GM18498 (cell line): ENCODE data around the gene GABARAPL2.
"Not testable (repeated sequence)": the region's sequence is repeated elsewhere in the genome, so short reads cannot be mapped to it uniquely, and the experiment has no call there.

Experiments
- ATAC-seq: cut with Tn5 transposase; IDR thresholded peaks from one replicate; pipeline ENCODE4 v1.9.1; 2021; ENCODE audit warnings: mild to moderate bottlenecking, moderate library complexity; ENCODE audit not compliant: unreplicated experiment

GABARAPL2 gene

DNA sequence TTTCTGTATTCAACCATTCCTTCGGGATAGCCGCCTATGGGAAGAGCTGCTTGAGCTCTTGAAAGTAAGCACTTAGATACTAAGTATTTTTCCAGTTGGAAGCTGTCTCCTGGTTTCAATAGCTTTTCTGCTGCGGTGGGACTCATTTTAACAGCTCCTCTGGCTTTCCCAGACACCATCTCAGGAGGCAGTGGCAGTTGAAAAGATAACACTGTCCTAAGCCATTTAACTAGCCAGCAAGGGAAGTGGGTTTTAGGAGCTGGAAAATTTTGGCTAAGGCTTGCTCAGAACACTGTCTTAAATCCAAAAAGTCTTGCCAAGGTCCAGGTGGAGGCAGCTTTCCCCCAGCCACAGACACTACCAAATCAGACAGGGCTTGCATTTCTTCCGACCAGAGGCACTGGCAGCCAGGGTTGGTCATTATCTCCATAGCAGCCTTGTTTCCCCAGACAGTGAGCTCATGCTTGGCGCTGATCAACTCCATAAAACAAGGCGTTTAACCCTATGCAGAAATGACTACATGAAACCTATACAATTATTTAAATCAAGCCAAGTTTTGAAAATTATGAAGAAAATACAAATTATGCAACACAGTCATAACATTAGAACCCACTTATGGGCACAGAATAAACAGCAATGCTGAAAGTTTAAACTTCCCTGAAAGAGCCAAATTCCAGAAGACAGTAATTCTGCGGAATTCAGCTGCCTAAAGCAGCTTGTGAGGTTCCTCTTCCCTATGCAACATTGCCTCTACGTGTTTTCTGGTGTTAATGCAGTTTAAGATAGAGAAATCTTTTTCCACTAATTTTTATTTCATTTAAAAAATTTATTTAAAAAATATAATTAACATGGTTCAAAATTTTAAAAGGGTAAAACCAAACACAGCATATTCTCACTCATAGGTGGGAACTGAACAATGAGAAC lies 25.0 kb downstream of the GABARAPL2 start:
- no peak for ATAC-seq

DNA sequence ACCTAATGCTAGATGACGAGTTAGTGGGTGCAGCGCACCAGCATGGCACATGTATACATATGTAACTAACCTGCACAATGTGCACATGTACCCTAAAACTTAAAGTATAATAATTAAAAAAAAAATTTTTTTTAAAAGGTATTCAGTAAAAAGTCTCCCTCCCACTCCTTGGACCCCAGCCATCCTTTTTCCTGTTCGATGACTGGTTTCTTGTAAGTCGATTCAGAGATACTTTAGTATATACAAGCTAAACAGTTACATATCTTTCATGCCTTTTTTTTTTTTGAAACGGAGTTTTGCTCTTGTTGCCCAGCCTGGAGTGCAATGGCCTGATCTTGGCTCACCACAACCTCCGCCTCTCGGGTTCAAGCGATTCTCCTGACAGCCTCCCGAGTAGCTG lies 25.7 kb downstream of the GABARAPL2 start:
- not testable (repeated sequence) for ATAC-seq

DNA sequence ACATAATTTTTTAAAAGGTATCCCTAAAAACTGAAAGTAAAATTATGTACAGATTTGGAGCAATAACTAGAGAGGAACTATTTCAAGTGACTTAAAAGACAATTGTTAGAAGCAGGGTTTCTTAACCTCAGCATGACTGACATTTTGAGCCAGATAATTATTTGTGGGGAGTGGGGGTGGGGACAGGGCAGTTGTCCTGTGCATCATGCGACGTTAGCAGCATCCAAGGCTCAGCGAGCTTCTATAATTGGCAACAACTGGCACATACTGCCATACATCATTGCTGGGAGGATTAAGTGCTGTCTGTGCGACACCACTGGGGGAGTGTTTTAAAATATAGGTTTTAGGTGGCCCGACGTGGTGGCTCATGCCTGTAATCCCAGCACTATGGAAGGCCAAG lies 27.1 kb downstream of the GABARAPL2 start:
- ATAC-seq, result no peak

DNA sequence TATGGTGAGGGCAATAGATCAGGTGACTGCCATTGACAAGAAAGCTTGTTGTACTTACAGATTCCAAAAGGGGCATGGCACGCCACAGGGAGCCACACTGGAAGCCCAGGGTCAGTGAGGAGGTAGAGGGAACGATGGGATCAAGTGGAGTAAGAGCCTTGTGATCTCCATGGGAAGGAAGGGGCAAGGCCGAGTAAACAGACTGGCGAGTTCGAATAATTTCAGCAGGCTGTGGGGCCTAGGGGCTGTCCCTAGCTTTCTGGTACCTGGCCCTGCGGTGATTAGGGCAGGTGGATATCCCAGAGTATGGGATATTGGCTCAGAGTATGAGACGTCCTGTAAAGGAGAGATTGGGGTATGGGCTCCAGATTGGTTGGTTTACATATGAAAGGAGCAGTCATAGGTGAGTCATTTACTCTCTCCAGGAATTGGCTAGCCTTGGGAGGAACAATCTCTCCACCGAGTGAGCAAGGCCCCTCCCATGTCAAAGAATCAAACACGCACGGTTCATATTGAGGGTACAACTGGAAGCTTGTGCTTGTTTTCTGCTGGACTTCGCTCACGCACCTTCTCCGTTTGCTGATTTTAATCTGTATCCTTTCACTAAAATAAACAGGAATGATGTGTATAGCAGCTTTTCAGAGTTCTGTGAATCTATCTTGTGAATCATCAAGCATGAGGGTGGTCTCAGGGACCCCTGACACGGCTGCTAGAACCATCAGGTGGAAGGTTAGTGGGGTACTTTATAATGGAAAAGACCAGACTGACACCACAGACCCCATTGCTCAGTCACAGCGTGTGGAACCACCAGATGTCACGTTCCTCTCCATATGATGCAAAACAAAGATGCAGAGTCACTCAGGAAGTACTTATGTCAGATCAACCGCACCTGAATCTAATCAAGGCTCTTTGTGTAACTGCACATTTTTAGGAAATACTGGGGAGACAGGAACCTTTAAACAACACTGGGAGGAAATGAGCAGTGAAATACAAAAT lies 27.9 kb downstream of the GABARAPL2 start:
- no peak for ATAC-seq

DNA sequence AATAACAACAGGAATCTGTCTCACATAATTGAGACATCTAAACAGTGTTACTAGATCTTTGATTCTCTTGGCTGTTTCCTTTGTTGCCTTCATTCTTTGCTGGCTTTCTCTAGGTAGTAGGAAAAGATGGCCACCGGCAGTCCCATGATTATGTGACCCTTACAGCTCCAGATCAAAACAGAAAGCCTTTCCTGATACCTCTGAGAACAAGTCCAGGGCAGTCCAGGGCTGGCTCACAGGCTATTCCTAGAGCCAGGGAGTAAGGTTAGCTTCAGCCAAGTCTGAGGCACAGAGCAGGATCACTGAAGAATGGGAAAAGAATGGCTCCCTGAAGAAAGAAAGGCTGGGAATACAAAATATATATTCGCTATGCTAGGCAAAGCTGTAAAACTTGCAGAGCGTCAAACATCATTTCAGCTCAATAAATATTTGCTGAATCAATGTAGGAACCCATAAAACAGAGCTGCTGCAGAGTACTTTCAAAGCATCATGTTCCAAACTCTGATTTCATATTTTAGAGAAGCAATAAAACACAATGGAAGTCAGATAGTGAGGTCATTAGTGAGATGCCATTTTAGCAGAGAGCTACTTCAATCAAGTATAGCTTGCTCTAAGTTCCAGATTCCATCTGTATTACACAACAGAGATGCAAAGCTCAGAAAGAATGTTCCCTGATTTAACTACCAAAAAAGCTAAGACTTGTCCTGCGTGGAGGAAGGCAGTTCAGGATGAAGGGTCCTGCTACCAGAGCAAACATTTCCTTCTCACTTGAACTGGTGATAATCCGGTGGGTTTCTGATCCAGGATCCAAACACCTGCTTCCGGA lies 33.5 kb downstream of the GABARAPL2 start:
- no peak for ATAC-seq

DNA sequence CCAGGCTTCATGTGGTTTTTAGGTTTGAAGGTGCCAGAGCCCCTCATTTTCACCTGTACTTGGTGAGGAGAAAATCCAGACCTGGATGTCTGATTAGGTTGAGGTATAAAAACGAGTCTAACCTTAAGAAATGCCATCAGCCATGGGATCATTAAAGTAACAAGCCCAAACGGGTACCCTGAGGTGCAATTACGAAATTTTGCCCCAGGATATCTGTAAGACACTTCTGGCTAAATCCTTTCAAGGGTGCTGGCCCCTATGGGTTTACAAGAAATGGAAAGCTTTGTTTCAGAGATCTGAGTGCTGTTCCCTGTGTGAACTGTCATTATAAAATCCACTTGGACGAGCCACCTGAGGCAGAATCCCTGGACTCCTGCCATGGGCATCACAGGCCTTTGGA lies 37.1 kb downstream of the GABARAPL2 start:
- ATAC-seq, result no peak

DNA sequence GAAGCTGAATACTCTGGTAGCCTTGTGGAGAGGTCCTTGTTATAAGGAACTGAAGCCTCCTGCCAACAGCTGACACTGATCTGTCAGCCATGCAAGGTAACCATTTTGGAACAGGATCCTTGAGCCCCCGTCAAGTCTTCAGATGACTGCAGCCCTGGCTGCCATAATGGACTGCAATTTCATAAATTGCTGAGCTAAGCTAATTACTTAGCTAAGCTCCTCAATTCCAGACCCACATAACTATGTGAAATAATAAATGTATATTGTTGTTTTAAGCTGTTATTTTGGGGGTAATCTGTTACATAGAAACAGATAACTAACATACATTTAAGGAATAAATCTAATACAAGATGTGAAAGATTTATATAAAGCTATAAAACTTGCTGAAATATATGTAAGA lies 40.3 kb downstream of the GABARAPL2 start:
- no peak for ATAC-seq

DNA sequence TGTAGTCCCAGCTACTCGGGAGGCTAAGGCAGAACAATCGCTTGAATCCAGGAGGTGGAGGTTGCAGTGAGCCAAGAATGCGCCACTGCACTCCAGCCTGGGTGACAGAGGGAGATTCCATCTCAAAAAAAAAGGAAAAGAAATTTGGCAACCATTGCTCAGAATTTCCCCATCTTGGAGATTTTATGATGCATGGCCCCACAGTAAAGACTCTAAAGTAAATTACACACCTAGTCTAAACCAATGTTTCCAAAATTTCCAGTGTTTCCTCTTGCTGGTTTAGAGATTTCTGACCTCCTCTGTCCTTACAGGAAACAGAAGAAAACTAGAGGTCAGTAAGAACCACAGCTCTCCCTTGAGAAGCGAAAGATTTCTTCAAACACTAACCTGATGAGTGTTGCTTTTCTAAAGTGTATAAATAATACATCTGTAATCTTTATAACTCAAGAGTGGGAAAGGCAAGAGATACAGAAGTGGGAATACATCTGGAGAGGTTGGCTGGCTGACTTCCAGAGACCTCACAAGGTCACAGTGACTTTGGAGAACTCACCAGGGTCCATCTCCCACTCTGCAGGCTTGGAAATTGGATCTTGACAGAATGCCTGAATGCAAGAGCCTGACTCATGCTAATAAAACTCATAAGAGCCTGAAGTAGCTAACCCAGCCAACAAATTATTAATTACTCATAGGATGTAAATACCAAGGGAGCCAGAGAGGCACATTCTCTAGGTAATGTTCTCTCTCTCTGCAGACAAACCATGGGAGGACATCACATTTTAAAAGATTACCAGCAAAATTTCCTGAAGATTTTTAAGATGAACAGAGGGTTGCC lies 48.1 kb downstream of the GABARAPL2 start:
- ATAC-seq, result no peak

DNA sequence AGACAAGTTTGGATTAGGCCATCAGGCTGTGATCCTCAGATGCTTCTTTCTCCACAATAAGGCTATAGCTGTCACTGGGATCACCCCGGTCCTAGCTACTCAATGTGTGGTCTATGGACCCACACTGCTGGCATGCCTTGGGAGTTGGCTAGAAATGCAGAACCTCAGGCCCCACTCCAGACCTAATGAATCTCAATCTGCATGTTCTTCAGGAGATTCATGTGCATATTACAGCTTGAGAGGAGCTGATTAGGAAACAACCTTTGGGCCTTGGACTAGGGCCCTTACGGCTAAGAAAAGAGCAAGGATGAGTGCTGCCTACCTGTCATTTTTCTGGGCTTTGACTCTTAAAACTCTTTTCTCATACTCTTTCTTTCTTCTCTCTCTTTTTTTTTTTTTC lies 49.4 kb downstream of the GABARAPL2 start:
- no peak for ATAC-seq

DNA sequence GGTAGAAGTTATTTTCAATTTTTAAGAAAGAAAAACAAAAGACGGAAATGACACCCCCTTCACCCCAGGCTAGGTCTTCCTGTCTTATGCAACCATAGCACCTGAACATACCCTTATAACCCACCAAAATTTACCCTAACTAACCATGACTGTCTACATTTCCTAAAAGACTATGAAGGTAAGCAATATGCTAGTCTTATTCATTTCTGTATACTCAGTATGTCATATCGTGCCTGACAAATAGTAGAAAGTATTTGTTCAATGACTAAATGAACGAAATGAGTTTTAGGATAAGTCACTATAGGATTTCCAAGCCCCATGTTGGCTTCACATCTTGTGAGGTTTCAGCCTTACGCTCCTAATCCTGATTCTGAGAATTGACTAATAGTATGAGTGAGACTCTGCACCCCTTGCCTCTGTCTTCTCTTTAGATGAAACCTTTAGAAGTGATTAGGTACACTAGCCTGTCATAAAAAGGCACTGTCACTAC lies 50.4 kb downstream of the GABARAPL2 start:
- ATAC-seq, result no peak

DNA sequence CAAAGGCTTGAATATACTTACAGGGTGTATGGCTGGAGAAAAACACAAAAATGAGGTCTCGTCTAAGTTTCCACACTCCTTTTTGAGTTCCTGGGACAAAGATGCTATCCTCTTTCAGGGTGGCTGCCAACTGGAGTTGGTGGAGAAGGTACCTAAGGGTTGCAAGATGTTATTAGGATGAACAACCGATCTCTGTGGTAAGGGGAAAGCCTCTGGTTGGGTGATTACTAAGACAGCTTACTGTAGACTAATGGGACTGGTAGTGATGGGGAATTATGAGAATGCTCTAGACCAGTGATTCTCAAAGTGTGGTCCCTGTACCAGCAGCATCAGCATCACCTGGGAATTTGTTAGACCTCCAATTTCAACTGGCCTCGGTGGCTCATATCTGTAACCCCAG lies 50.9 kb downstream of the GABARAPL2 start:
- no peak for ATAC-seq

DNA sequence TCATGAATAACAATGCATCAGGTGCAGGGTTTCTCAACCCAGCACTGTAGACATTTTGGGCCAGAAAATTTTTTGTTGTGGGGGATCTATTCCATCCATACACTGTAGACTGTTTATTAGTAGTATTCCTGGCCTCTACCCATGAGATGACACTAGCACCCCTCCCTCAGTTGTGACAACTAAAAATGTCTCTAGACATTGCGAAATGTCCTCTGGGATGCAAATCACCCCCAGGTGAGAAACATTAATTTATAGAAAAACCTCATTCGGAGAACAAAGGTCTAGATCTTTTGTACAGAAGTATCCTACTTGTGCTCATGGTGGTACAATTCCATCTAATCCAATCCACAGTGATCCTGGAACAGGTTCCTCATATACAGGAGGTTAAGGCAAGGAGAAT lies 52.6 kb downstream of the GABARAPL2 start:
- no peak for ATAC-seq

DNA sequence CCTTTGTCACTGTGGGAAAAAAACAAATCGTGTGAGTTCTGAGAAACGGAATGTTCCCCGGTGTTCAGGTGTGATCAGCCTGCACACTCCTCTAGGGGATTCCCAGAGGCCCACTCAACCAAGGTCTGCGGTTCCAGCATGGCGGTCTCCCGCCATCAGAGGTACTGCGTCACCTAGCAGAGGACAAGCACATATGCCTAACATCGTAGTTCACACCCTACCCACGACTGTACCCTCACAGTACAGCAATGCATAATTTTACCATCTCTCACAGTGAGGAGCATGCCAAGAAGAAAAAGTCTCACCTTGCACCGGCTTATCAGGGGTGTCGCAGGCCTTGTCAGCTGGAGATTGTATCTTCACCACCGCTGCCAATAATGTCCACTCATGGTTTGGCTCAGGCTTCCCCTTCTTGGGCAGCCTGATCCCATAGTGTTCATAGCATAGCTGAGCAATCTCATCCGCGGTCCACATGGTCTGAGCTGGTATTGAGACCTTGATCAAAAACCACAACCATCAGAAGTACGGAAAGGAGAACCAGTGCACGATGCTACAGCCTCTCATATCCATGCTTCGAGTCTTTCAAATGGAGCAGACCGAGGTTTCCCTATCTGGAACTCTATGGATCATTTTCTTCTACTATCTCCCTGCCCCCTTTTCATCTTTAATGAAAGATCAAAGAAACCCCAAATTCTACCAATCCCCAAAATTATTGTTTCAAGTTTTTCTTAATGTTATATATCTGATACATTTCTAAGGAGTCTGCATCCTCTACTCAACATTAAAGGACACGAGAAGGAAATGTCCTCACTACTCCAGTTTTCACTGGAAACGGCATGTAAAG lies 54.4 kb downstream of the GABARAPL2 start:
- no peak for ATAC-seq

DNA sequence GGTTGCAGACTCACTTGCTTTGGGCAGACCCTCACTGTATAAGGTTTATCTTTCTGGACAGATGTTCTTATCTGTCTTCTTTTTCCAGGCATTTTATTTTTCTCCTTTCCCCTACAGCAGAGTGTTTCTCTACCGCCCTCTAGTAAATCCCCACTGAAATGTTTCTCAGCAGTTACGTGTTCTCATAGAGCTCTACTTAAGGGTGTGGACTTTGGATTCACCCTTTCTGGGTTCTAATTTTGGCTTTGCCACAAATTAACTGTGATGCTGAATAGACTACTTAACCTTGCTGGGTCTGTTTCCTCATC lies 54.9 kb downstream of the GABARAPL2 start:
- no peak for ATAC-seq

DNA sequence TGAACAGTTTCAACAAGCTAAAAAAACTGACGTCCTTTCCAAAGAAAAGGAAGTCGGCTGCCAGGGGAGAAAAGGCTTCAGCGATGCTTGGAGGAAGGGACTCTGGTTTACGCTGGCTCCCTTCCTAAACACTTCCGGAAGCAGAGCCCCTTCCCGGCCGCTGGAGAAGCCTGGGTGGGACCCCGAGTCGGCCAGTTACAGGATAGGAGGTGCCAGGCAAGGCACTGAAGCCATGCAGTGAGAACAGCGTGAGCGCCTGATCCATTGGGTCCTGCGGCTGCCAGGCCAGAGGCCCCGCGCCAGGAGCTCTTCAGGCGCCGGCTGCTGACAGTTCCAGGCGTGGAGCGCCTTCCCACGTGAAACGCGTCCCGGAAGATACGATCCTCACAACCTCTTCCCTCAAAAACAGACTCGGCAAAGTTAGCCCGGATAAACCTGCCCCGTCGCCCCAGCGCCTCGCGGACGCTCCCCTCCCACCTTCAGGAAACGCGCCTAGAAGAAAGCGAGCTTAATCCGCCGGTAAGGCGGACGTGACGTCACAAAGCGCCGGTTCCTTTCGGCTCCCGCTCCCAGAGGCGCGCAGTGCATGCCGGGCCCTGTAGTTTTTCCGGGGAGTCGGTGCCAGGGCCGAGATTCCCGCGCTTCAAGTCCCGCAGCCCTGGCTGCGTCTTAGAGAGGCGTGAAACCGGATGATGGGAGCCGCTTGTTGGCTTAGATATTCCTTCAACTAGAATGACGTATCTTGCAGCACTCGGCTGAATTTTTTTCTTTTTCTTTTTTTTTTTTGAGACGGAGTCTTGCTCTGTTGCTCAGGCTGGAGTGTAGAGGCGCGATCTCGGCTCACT lies 56.8 kb downstream of the GABARAPL2 start, which contains the start of gene ADAT1:
Gene ADAT1 (minus strand): TSS at position 521 of the 845 bp plus-strand sequence. CDS start 2,482 bp downstream, outside the sequence.
- ATAC-seq, result peak; percentile 97

DNA sequence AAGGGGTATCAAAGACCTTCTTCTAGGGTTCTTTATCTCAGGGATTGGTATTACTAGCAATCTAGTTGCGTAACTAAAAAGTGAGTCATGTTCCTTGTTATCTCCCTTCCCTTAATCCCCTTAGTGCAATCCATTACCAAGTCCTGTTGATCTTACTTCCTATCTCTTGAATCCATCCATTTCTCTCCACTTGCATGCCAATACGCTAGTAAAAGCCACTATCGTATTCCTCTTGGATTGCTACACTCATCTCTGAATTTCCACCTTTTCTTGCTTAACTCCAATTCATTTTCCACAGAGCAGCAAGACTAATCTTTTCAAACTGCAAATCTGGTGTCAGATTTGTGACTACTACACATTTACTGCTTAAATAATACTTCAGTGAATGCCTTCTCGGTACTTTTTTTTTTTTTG lies 58.7 kb downstream of the GABARAPL2 start:
- no peak for ATAC-seq

DNA sequence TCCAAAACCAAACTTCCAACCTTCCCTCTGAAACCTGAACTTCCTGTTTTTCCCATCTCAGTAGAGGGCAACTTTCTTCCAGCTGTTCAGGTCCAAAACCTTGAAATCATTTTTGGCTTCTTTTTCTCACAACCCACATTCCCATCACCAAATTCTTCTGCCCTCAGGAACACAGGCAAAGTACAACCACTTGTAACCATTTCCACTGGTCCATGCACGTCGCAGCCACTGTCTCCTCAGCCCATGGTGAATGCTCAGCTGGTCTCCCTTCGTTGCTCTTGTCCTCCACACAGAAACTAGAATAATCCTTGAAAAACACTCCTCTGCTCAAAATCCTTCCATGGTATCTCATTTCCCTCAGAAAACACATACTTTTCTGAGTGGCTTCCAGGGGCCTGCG lies 60.6 kb downstream of the GABARAPL2 start:
- ATAC-seq, result no peak
